Activated CD4-positive, CD25-positive, alpha-beta regulatory T cell treated with anti-CD3 and anti-CD28 coated beads, Interleukin-2, amount 50 U/mL, for 72 hours (primary cell): ENCODE results near the gene SLC9A7.
"Not testable (repeated sequence)": the region's sequence is repeated elsewhere in the genome, so short reads cannot be mapped to it uniquely, and the experiment has no call there.

Experiments
- DNase-seq: peaks from one replicate; pipeline ENCODE4 v3.0.0; 2021

The SLC9A7 gene

GRCh38 chrX:46758956-46759644 lies at the start of gene SLC9A7:
SLC9A7 (minus strand) TSS chrX:46759118; CDS start chrX:46759029, 89 bp downstream.
- DNase-seq, result peak; percentile 86

GRCh38 chrX:46805270-46805669 lies 46.4 kb upstream of the SLC9A7 start:
- no peak for DNase-seq

- DNase-seq, result no peak
Measured at GRCh38 chrX:46803140-46803539, 44.2 kb upstream of the SLC9A7 start.

- DNase-seq, result peak; percentile 73
Measured at GRCh38 chrX:46796574-46797191, 37.8 kb upstream of the SLC9A7 start.

GRCh38 chrX:46793386-46794143 lies 34.6 kb upstream of the SLC9A7 start:
- no peak for DNase-seq

GRCh38 chrX:46792810-46793188 lies 33.9 kb upstream of the SLC9A7 start:
- no peak for DNase-seq

GRCh38 chrX:46791927-46792809 lies 33.2 kb upstream of the SLC9A7 start:
- DNase-seq, result no peak

- DNase-seq, result no peak
Measured at GRCh38 chrX:46788902-46789301, 30.0 kb upstream of the SLC9A7 start.

GRCh38 chrX:46784437-46784836 lies 25.5 kb upstream of the SLC9A7 start:
- DNase-seq, result not testable (repeated sequence)

- DNase-seq, result no peak
Measured at GRCh38 chrX:46782034-46782433, 23.1 kb upstream of the SLC9A7 start.

- no peak for DNase-seq
Measured at GRCh38 chrX:46777971-46778810, 19.3 kb upstream of the SLC9A7 start.

- DNase-seq, result no peak
Measured at GRCh38 chrX:46770817-46771163, 11.9 kb upstream of the SLC9A7 start.

GRCh38 chrX:46770000-46770816 lies 11.3 kb upstream of the SLC9A7 start:
- DNase-seq, result no peak

- no peak for DNase-seq
Measured at GRCh38 chrX:46762963-46763362, 4.0 kb upstream of the SLC9A7 start.

GRCh38 chrX:46759645-46759974 lies 692 bp upstream of the SLC9A7 start:
- DNase-seq, result no peak

GRCh38 chrX:46758163-46758955 lies 559 bp downstream of the SLC9A7 start:
- DNase-seq, result peak; percentile 45

- DNase-seq, result no peak
Measured at GRCh38 chrX:46757593-46757992, 1.3 kb downstream of the SLC9A7 start.

GRCh38 chrX:46757052-46757451 lies 1.9 kb downstream of the SLC9A7 start:
- no peak for DNase-seq

- no peak for DNase-seq
Measured at GRCh38 chrX:46755671-46756070, 3.2 kb downstream of the SLC9A7 start.

GRCh38 chrX:46754586-46755061 lies 4.3 kb downstream of the SLC9A7 start:
- DNase-seq, result no peak
